ENCODE results near the gene RDH5. TPM values are rescaled to one million over a fixed set of nuclear protein-coding genes. Genes with fewer than 3 reads are reported as not detected.

The RDH5 gene
- total and polyA plus RNA-seq, 2 of the 13 experiments (the other 11 are each of a cell fraction or from before 2014, with no cell fraction given), result 2.6 to 5.7 TPM

- TF ChIP-seq WIZ (CRISPR knock-in tag; IDR thresholded peaks at IDR 0.05), result no peak
- TF ChIP-seq, protein P1, sequence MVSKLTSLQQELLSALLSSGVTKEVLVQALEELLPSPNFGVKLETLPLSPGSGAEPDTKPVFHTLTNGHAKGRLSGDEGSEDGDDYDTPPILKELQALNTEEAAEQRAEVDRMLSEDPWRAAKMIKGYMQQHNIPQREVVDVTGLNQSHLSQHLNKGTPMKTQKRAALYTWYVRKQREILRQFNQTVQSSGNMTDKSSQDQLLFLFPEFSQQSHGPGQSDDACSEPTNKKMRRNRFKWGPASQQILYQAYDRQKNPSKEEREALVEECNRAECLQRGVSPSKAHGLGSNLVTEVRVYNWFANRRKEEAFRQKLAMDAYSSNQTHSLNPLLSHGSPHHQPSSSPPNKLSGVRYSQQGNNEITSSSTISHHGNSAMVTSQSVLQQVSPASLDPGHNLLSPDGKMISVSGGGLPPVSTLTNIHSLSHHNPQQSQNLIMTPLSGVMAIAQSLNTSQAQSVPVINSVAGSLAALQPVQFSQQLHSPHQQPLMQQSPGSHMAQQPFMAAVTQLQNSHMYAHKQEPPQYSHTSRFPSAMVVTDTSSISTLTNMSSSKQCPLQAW (CRISPR knock-in tag; IDR thresholded peaks at IDR 0.05), result no peak
- TF ChIP-seq REL (CRISPR knock-in tag; conservative IDR thresholded peaks at IDR 0.05), result no peak
- TF ChIP-seq, protein P2, sequence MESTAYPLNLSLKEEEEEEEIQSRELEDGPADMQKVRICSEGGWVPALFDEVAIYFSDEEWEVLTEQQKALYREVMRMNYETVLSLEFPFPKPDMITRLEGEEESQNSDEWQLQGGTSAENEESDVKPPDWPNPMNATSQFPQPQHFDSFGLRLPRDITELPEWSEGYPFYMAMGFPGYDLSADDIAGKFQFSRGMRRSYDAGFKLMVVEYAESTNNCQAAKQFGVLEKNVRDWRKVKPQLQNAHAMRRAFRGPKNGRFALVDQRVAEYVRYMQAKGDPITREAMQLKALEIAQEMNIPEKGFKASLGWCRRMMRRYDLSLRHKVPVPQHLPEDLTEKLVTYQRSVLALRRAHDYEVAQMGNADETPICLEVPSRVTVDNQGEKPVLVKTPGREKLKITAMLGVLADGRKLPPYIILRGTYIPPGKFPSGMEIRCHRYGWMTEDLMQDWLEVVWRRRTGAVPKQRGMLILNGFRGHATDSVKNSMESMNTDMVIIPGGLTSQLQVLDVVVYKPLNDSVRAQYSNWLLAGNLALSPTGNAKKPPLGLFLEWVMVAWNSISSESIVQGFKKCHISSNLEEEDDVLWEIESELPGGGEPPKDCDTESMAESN (CRISPR knock-in tag; conservative IDR thresholded peaks at IDR 0.05), result no peak
- no peak for TF ChIP-seq ZFX (CRISPR knock-in tag; IDR thresholded peaks at IDR 0.05; ENCODE audit: low read depth)
- TF ChIP-seq ZNF232 (CRISPR knock-in tag; IDR thresholded peaks at IDR 0.05; ENCODE audit: borderline replicate concordance), result 0 out of 2 replicates have a peak, but pooled peaks have one; percentile 20
- TF ChIP-seq SKIL (CRISPR knock-in tag; IDR thresholded peaks at IDR 0.05; ENCODE audit: borderline replicate concordance), result no peak
- TF ChIP-seq ZNF839 (CRISPR knock-in tag; IDR thresholded peaks at IDR 0.05; ENCODE audit: borderline replicate concordance), result no peak
- TF ChIP-seq ZNF121 (CRISPR knock-in tag; IDR thresholded peaks at IDR 0.05), result no peak
- TF ChIP-seq AHR (CRISPR knock-in tag; IDR thresholded peaks at IDR 0.05), result no peak
- no peak for TF ChIP-seq REXO4 (CRISPR knock-in tag; IDR thresholded peaks at IDR 0.05; ENCODE audit: borderline replicate concordance)
- no peak for TF ChIP-seq CENPX (CRISPR knock-in tag; IDR thresholded peaks at IDR 0.05)
- TF ChIP-seq ATRX (CRISPR knock-in tag; IDR thresholded peaks at IDR 0.05; ENCODE audit: borderline replicate concordance), result no peak
- TF ChIP-seq NFKB2 (CRISPR knock-in tag; IDR thresholded peaks at IDR 0.05; ENCODE audit: borderline replicate concordance), result no peak
- TF ChIP-seq ZFAT (CRISPR knock-in tag; conservative IDR thresholded peaks at IDR 0.05), result no peak
- TF ChIP-seq, protein P3, sequence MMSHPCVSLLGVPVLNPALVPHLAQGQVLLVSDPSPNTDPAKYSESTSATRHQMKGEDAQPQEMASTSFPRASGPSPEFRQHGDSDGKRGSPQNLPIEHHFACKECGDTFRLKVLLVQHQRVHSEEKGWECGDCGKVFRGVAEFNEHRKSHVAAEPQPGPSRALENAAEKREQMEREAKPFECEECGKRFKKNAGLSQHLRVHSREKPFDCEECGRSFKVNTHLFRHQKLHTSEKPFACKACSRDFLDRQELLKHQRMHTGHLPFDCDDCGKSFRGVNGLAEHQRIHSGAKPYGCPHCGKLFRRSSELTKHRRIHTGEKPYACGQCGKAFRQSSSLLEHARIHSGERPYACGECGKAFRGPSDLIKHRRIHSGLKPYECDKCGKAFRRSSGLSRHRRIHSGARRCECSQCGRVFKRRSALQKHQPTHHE (CRISPR knock-in tag; IDR thresholded peaks at IDR 0.05; ENCODE audit: borderline replicate concordance), result no peak
- TF ChIP-seq ATAD3A (CRISPR knock-in tag; IDR thresholded peaks at IDR 0.05), result no peak
- no peak for TF ChIP-seq CAMTA2 (CRISPR knock-in tag; IDR thresholded peaks at IDR 0.05; ENCODE audit: borderline replicate concordance)
- TF ChIP-seq, protein P4, sequence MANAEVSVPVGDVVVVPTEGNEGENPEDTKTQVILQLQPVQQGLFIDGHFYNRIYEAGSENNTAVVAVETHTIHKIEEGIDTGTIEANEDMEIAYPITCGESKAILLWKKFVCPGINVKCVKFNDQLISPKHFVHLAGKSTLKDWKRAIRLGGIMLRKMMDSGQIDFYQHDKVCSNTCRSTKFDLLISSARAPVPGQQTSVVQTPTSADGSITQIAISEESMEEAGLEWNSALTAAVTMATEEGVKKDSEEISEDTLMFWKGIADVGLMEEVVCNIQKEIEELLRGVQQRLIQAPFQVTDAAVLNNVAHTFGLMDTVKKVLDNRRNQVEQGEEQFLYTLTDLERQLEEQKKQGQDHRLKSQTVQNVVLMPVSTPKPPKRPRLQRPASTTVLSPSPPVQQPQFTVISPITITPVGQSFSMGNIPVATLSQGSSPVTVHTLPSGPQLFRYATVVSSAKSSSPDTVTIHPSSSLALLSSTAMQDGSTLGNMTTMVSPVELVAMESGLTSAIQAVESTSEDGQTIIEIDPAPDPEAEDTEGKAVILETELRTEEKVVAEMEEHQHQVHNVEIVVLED (CRISPR knock-in tag; IDR thresholded peaks at IDR 0.05; ENCODE audit: borderline replicate concordance), result no peak
- TF ChIP-seq MEIS1 (CRISPR knock-in tag; IDR thresholded peaks at IDR 0.05; ENCODE audit: borderline replicate concordance), result no peak
These were observed 776 bp downstream of the RDH5 start (continued) for GRCh38 chr12:55720894-55721444.
